GM21528 (cell line): Measurements from ENCODE around the gene CNTNAP2.
"Not testable (repeated sequence)": the region's sequence is repeated elsewhere in the genome, so short reads cannot be mapped to it uniquely, and the experiment has no call there.

Experiments used
- ATAC-seq: cut with Tn5 transposase; IDR thresholded peaks from one replicate; pipeline ENCODE4 v1.9.1; 2021; ENCODE audit warnings: mild to moderate bottlenecking, moderate library complexity; ENCODE audit not compliant: unreplicated experiment, low FRiP score

CNTNAP2 gene

GRCh38 chr7:148289630-148290029 lies 2173.0 kb downstream of the CNTNAP2 start:
- no peak for ATAC-seq

GRCh38 chr7:148290538-148290937 lies 2173.9 kb downstream of the CNTNAP2 start:
- no peak for ATAC-seq

GRCh38 chr7:148291799-148292198 lies 2175.2 kb downstream of the CNTNAP2 start:
- no peak for ATAC-seq

- ATAC-seq = no peak
These were observed 2180.5 kb downstream of the CNTNAP2 start for GRCh38 chr7:148296994-148297644.

- not testable (repeated sequence) for ATAC-seq
These were observed 2182.2 kb downstream of the CNTNAP2 start for GRCh38 chr7:148298768-148299167.

- ATAC-seq = no peak
These were observed 2183.0 kb downstream of the CNTNAP2 start for GRCh38 chr7:148299350-148300276.

- ATAC-seq = not testable (repeated sequence)
These were observed 2185.8 kb downstream of the CNTNAP2 start for GRCh38 chr7:148302436-148302835.

GRCh38 chr7:148303295-148304082 lies 2186.9 kb downstream of the CNTNAP2 start:
- ATAC-seq = no peak

GRCh38 chr7:148304083-148304335 lies 2187.4 kb downstream of the CNTNAP2 start:
- no peak for ATAC-seq

GRCh38 chr7:148304456-148304855 lies 2187.9 kb downstream of the CNTNAP2 start:
- ATAC-seq = no peak

- no peak for ATAC-seq
These were observed 2190.2 kb downstream of the CNTNAP2 start for GRCh38 chr7:148306759-148307158.

GRCh38 chr7:148318102-148318811 lies 2201.7 kb downstream of the CNTNAP2 start:
- ATAC-seq = no peak

GRCh38 chr7:148318838-148319237 lies 2202.2 kb downstream of the CNTNAP2 start:
- ATAC-seq = no peak

- no peak for ATAC-seq
These were observed 2202.8 kb downstream of the CNTNAP2 start for GRCh38 chr7:148319316-148319808.

GRCh38 chr7:148325208-148325607 lies 2208.6 kb downstream of the CNTNAP2 start:
- no peak for ATAC-seq

- no peak for ATAC-seq
These were observed 2210.8 kb downstream of the CNTNAP2 start for GRCh38 chr7:148327379-148327778.

- ATAC-seq = no peak
These were observed 2212.3 kb downstream of the CNTNAP2 start for GRCh38 chr7:148328906-148329305.

GRCh38 chr7:148330124-148330818 lies 2213.7 kb downstream of the CNTNAP2 start:
- ATAC-seq = no peak

- ATAC-seq = no peak
These were observed 2214.2 kb downstream of the CNTNAP2 start for GRCh38 chr7:148330822-148331221.

GRCh38 chr7:148331456-148331855 lies 2214.9 kb downstream of the CNTNAP2 start:
- not testable (repeated sequence) for ATAC-seq
